Measurements from ENCODE around the gene FASTKD3. TPM values are rescaled to one million over a fixed set of nuclear protein-coding genes. Genes with fewer than 3 reads are reported as not detected.

FASTKD3 gene
- total RNA-seq, 1 experiment from 2014 or later: 12.0 TPM

DNA sequence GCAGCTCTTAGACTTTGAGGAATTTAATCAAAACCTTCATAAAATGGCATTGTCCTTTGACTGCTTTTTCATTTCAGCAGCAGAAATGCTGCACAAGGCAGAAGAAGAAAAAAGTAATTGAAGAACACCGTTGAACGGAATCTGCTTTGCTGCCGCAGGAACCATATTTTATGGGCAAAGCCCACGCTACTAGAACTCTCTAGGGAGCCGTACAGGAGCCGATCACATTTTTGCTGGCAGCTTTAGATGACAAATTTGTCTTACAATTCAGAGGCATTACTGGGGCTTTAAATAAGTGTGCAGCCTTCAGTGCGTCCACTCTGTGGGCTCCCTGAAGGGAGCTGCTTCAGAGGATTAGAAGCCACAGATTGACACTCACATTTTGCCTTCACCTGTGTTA is 23.3 kb downstream of the FASTKD3 start:
- no TSS peak for BruUV-seq (replicated peaks)

More for the DNA sequence above, 23.3 kb downstream of the FASTKD3 start:
- Histone ChIP-seq H2AFZ (ENCODE audit: low read depth, low read length, poor library complexity, severe bottlenecking) (no peak overlapping the region), H3K27ac (ENCODE audit: low read depth, low read length) (no peak overlapping the region), H3K9me3 (ENCODE audit: control insufficient read depth in 1 of 2, insufficient read depth in 1 of 2, low read depth in 1 of 2, low read length in 2 of 2) (no peaks in the 10 kb centered on the region), H3K4me2 (ENCODE audit: low read length) (no peak overlapping the region), H3K9me2 (ENCODE audit: insufficient read depth) (no peaks in the 10 kb centered on the region), H3K27me3 (ENCODE audit: insufficient read depth, low read length) (peaks cover 24% of the 10 kb centered on the region), H3K4me3 (replicated peaks in 1 of 2; ENCODE audit: low read depth in 1 of 2, low read length in 2 of 2) (no peak overlapping the region), H3K79me2 (ENCODE audit: insufficient read depth, low read length) (no peaks in the 10 kb centered on the region), H3K36me3 (ENCODE audit: control insufficient read depth in 1 of 2, insufficient read depth in 2 of 2, low read length in 2 of 2) (no peaks in the 10 kb centered on the region), H3K4me1 (ENCODE audit: control insufficient read depth in 1 of 2, insufficient read depth in 2 of 2, low read length in 2 of 2) (no peaks in the 10 kb centered on the region), H3K9ac (ENCODE audit: low read length) (no peak overlapping the region), H4K20me1 (ENCODE audit: insufficient read depth) (no peaks in the 10 kb centered on the region)
- POLR2A ChIA-PET: no interaction called here
- DNase-seq (ENCODE audit: low read depth, low spot score) (no peak), ATAC-seq (no peak)
- CTCF ChIA-PET: interaction anchor here (1.5 kb wide), 1 partner anchor 29 kb away, joined by 3 read pairs; no protein-coding TSS in a partner anchor
- TF ChIP-seq, protein P1, sequence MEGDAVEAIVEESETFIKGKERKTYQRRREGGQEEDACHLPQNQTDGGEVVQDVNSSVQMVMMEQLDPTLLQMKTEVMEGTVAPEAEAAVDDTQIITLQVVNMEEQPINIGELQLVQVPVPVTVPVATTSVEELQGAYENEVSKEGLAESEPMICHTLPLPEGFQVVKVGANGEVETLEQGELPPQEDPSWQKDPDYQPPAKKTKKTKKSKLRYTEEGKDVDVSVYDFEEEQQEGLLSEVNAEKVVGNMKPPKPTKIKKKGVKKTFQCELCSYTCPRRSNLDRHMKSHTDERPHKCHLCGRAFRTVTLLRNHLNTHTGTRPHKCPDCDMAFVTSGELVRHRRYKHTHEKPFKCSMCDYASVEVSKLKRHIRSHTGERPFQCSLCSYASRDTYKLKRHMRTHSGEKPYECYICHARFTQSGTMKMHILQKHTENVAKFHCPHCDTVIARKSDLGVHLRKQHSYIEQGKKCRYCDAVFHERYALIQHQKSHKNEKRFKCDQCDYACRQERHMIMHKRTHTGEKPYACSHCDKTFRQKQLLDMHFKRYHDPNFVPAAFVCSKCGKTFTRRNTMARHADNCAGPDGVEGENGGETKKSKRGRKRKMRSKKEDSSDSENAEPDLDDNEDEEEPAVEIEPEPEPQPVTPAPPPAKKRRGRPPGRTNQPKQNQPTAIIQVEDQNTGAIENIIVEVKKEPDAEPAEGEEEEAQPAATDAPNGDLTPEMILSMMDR (IDR thresholded peaks at IDR 0.05 in 2 of 3, conservative IDR thresholded peaks at IDR 0.05 in 1 of 3; ENCODE audit: borderline replicate concordance in 1 of 3, insufficient read depth in 1 of 3, low read depth in 2 of 3, low read length in 2 of 3): no peak
- TF ChIP-seq EZH2 (IDR thresholded peaks at IDR 0.05): no peak
- no peak for TF ChIP-seq SIN3A (IDR thresholded peaks at IDR 0.05; ENCODE audit: low read depth)
- TF ChIP-seq EZH2phosphoT487 (IDR thresholded peaks at IDR 0.05; ENCODE audit: borderline replicate concordance): no peak
- TF ChIP-seq YY1 (IDR thresholded peaks at IDR 0.05; ENCODE audit: extremely low read depth, insufficient replicate concordance, low read depth, low read length): no peak
- no peak for TF ChIP-seq CBX3 (IDR thresholded peaks at IDR 0.05; ENCODE audit: low read depth)
- TF ChIP-seq, protein P2, sequence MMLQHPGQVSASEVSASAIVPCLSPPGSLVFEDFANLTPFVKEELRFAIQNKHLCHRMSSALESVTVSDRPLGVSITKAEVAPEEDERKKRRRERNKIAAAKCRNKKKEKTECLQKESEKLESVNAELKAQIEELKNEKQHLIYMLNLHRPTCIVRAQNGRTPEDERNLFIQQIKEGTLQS (IDR thresholded peaks at IDR 0.05): no peak
- TF ChIP-seq EGR1 (IDR thresholded peaks at IDR 0.05; ENCODE audit: low read depth): no peak
- no peak for TF ChIP-seq SP1 (IDR thresholded peaks at IDR 0.05; ENCODE audit: low read depth)
- TF ChIP-seq, protein P3, sequence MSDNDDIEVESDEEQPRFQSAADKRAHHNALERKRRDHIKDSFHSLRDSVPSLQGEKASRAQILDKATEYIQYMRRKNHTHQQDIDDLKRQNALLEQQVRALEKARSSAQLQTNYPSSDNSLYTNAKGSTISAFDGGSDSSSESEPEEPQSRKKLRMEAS (IDR thresholded peaks at IDR 0.05): no peak
- TF ChIP-seq POLR2AphosphoS5 (IDR thresholded peaks at IDR 0.05; ENCODE audit: low read depth, low read length): no peak
- RAD21 ChIA-PET (ENCODE audit: low non-redundant PET in 1 of 2, low total read pairs in 2 of 2, uncharacterized antibody in 2 of 2, unreplicated experiment in 2 of 2): no interaction called here
- intact Hi-C loops (cut with micrococcal nuclease): no loop called here
